TTC549 (cell line): ENCODE results near the gene ARHGAP44.

ENCODE experiments used
- FAIRE-seq: peaks from 2 replicates; lab custom pipeline; 2012; peaks lifted over from hg19 to GRCh38; lab: Jason Lieb, UNC

The ARHGAP44 gene

GRCh38 chr17:12899604-12900003, 110.3 kb downstream of the ARHGAP44 start:
- FAIRE-seq, result no peak

- FAIRE-seq, result no peak
Measured at GRCh38 chr17:12900474-12900873, 111.2 kb downstream of the ARHGAP44 start.

- FAIRE-seq, result no peak
Measured at GRCh38 chr17:12902046-12902445, 112.7 kb downstream of the ARHGAP44 start.

- FAIRE-seq, result no peak
Measured at GRCh38 chr17:12907477-12907876, 118.2 kb downstream of the ARHGAP44 start.

GRCh38 chr17:12909046-12909445, 119.7 kb downstream of the ARHGAP44 start:
- no peak for FAIRE-seq

- FAIRE-seq, result no peak
Measured at GRCh38 chr17:12909511-12909910, 120.2 kb downstream of the ARHGAP44 start.

GRCh38 chr17:12911239-12911638, 121.9 kb downstream of the ARHGAP44 start:
- no peak for FAIRE-seq

- no peak for FAIRE-seq
Measured at GRCh38 chr17:12917399-12917798, 128.1 kb downstream of the ARHGAP44 start.

GRCh38 chr17:12918142-12918541, 128.8 kb downstream of the ARHGAP44 start:
- no peak for FAIRE-seq

- no peak for FAIRE-seq
Measured at GRCh38 chr17:12922120-12922519, 132.8 kb downstream of the ARHGAP44 start.

- FAIRE-seq, result no peak
Measured at GRCh38 chr17:12924614-12925013, 135.3 kb downstream of the ARHGAP44 start.

GRCh38 chr17:12927001-12927400, 137.7 kb downstream of the ARHGAP44 start:
- FAIRE-seq, result no peak

GRCh38 chr17:12927541-12928425, 138.5 kb downstream of the ARHGAP44 start:
- FAIRE-seq, result no peak

- FAIRE-seq, result no peak
Measured at GRCh38 chr17:12928736-12929135, 139.4 kb downstream of the ARHGAP44 start.

- FAIRE-seq, result no peak
Measured at GRCh38 chr17:12936501-12936900, 147.2 kb downstream of the ARHGAP44 start.

- no peak for FAIRE-seq
Measured at GRCh38 chr17:12940699-12941098, 151.4 kb downstream of the ARHGAP44 start.

GRCh38 chr17:12947047-12947446, 157.7 kb downstream of the ARHGAP44 start:
- FAIRE-seq, result no peak

GRCh38 chr17:12952012-12952411, 162.7 kb downstream of the ARHGAP44 start:
- no peak for FAIRE-seq

- FAIRE-seq, result no peak
Measured at GRCh38 chr17:12953156-12953555, 163.9 kb downstream of the ARHGAP44 start.

- no peak for FAIRE-seq
Measured at GRCh38 chr17:12955521-12955920, 166.2 kb downstream of the ARHGAP44 start.

- FAIRE-seq, result no peak
Measured at GRCh38 chr17:12958786-12959185, 169.5 kb downstream of the ARHGAP44 start.

GRCh38 chr17:12959441-12959840, 170.1 kb downstream of the ARHGAP44 start:
- FAIRE-seq, result no peak

GRCh38 chr17:12961655-12962054, 172.4 kb downstream of the ARHGAP44 start:
- no peak for FAIRE-seq

- no peak for FAIRE-seq
Measured at GRCh38 chr17:12963505-12963904, 174.2 kb downstream of the ARHGAP44 start.
